ENCODE measurements around the gene WNT9A.

DNA sequence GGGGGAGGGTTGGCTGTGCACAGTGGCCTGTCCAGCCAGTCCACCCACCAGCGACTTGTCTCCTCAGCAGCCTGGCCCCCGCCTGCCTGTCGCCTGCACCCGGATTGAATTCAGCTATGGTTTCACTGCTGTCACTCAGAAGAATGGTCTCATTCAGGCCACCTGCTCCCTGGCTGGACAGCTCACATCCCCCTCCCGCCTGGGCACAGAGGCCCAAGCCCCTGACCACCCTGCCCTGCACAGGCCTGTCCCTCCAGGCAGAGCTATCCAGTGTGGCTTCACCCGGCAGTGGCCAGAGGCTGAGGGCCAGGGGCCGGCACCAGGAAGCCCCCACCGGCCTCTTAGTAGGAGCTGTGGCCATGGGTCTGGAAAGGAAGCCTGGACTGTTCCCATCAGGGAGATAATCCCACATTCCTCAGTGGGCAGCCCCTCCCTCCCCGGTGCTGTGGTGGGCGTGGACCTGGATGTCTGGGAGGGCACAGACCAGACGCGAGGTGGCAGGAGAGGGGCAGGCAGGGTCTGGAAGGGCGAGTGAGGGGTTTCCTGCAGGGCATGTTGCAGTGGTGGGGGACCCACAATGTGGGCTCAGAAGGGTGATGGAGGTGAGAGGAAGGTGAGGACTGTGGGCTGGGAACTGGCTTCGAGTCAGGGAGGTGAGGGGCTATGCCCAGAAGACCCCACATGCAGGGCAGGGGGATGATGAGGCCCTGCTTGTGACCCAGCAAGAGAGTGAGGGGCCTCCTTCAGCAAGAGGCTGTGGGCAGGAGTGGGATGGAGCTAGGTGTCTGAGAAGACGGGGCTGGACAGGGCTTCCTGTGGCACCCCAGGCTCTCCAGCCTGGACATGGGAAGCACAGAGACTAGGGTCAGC is 30.4 kb downstream of the WNT9A start:
- no peak for TF ChIP-seq POLR2A (IDR thresholded peaks at IDR 0.05)
- TF ChIP-seq, protein P1, sequence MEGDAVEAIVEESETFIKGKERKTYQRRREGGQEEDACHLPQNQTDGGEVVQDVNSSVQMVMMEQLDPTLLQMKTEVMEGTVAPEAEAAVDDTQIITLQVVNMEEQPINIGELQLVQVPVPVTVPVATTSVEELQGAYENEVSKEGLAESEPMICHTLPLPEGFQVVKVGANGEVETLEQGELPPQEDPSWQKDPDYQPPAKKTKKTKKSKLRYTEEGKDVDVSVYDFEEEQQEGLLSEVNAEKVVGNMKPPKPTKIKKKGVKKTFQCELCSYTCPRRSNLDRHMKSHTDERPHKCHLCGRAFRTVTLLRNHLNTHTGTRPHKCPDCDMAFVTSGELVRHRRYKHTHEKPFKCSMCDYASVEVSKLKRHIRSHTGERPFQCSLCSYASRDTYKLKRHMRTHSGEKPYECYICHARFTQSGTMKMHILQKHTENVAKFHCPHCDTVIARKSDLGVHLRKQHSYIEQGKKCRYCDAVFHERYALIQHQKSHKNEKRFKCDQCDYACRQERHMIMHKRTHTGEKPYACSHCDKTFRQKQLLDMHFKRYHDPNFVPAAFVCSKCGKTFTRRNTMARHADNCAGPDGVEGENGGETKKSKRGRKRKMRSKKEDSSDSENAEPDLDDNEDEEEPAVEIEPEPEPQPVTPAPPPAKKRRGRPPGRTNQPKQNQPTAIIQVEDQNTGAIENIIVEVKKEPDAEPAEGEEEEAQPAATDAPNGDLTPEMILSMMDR (IDR thresholded peaks at IDR 0.05): no peak
